CD4-positive, alpha-beta memory T cell (primary cell): ENCODE data around the gene BEND5. TPM values are rescaled to one million over a fixed set of nuclear protein-coding genes. Genes with fewer than 3 reads are reported as not detected.

Experiments
- CTCF ChIA-PET: fragments of 350-600 bp; sonication (Branson Sonifier 250); formaldehyde crosslinking; loops from one replicate; lab custom pipeline; 2021; ENCODE audit warnings: inconsistent platforms; ENCODE audit not compliant: partially characterized antibody; lab: Charles Lee
- POLR2A ChIA-PET: fragments of 350-600 bp; sonication (Branson Sonifier 250); formaldehyde crosslinking; loops from one replicate; lab custom pipeline; 2021; ENCODE audit not compliant: partially characterized antibody; lab: Charles Lee
- DNase-seq, 5 donors: peaks; one replicate each; pipeline versions ENCODE4 v3.0.0 to v3.0.0-alpha.2; 2020 to 2022; ENCODE audit warnings: mixed read lengths in 1 of 5
- H3K27ac ChIP-seq: one replicate; pipeline ENCODE4 v1.7.0; 2013; ENCODE audit warnings: low read depth, low read length
- H3K27me3 ChIP-seq: 2 replicates; pipeline ENCODE4 v1.7.0; 2013; ENCODE audit warnings: mild to moderate bottlenecking, low read length, moderate library complexity; ENCODE audit not compliant: insufficient read depth
- H3K36me3 ChIP-seq: 2 replicates; pipeline ENCODE4 v1.7.0; 2013; ENCODE audit warnings: mild to moderate bottlenecking, low read length, moderate library complexity; ENCODE audit not compliant: insufficient read depth
- H3K4me1 ChIP-seq: 2 replicates; pipeline ENCODE4 v1.7.0; 2013; ENCODE audit warnings: mild to moderate bottlenecking, low read length, moderate library complexity; ENCODE audit not compliant: insufficient read depth
- H3K4me3 ChIP-seq, 2 donors: one replicate each; pipeline ENCODE4 v1.7.0; 2013; ENCODE audit warnings: low read length in 2 of 2, mild to moderate bottlenecking in 1 of 2
- H3K9me3 ChIP-seq, 2 donors: one replicate each; pipeline ENCODE4 v1.7.0; 2013; ENCODE audit warnings: low read length in 2 of 2, control low read depth in 1 of 2; ENCODE audit not compliant: control insufficient read depth in 1 of 2
- H3K27ac Mint-ChIP-seq, 7 donors: one replicate each; pipeline ENCODE4 v1.8.0; 2020 to 2021; ENCODE audit warnings: mixed read lengths in 7 of 7, mild to moderate bottlenecking in 6 of 7, inconsistent platforms in 3 of 7, moderate library complexity in 3 of 7
- H3K27me3 Mint-ChIP-seq, 2 donors: one replicate each; pipeline ENCODE4 v1.8.0; 2020 to 2021; ENCODE audit warnings: mixed read lengths in 2 of 2
- H3K36me3 Mint-ChIP-seq, 2 donors: one replicate each; pipeline ENCODE4 v1.8.0; 2020 to 2021; ENCODE audit warnings: mixed read lengths in 2 of 2, inconsistent platforms in 1 of 2, mild to moderate bottlenecking in 1 of 2
- H3K4me1 Mint-ChIP-seq, 4 donors: one replicate each; pipeline ENCODE4 v1.8.0; 2020 to 2021; ENCODE audit warnings: mixed read lengths in 4 of 4, mild to moderate bottlenecking in 1 of 4
- H3K4me3 Mint-ChIP-seq, 8 donors: one replicate each; pipeline ENCODE4 v1.8.0; 2020 to 2021; ENCODE audit warnings: mixed read lengths in 8 of 8, mild to moderate bottlenecking in 7 of 8, moderate library complexity in 6 of 8, inconsistent platforms in 3 of 8
- H3K9me3 Mint-ChIP-seq, 8 donors: one replicate each; pipeline ENCODE4 v1.8.0; 2020 to 2021; ENCODE audit warnings: mixed read lengths in 8 of 8, mild to moderate bottlenecking in 5 of 8, inconsistent platforms in 3 of 8, moderate library complexity in 1 of 8
- intact Hi-C: fragments of 100-400 bp; cut with micrococcal nuclease; formaldehyde crosslinking; loops from one replicate; pipeline ENCODE4 v1.15.1; 2023
- polyA plus RNA-seq, 2 donors: library from polyadenylated mRNA; unstranded; fragments of 300-500 nt; fragmentation: Illumina TruSeq; gene quantifications; one replicate each; pipeline ENCODE4 v1.2.3, GENCODE V29; 2021
- total RNA-seq, 2 experiments: library from RNA; stranded (reverse); gene quantifications; one replicate each; pipeline ENCODE4 v1.2.3, GENCODE V29; 2021

Gene BEND5
- total and polyA plus RNA-seq, 4 experiments from 2014 or later: 0.18 to 1.7 (median 0.85) TPM

- no peak overlapping the region for H3K4me3 Mint-ChIP-seq
- no peak overlapping the region for H3K27ac Mint-ChIP-seq
- H3K9me3 Mint-ChIP-seq: peaks cover 0 to 4% (median 0%) of the 10 kb centered on the region in 8 donors
- H3K27me3 Mint-ChIP-seq: peaks cover 1 to 6% of the 10 kb centered on the region in 2 donors
- POLR2A ChIA-PET: no interaction called here
- Histone ChIP-seq H3K4me1 (no peaks in the 10 kb centered on the region), H3K27ac (no peak overlapping the region), H3K4me3 (no peak overlapping the region), H3K9me3 (no peaks in the 10 kb centered on the region), H3K36me3 (no peaks in the 10 kb centered on the region), H3K27me3 (no peaks in the 10 kb centered on the region)
- CTCF ChIA-PET: no interaction called here
- H3K36me3 Mint-ChIP-seq: no peaks in the 10 kb centered on the region
- no peaks in the 10 kb centered on the region for H3K4me1 Mint-ChIP-seq
- DNase-seq: no peak
- intact Hi-C loops: no loop called here
Observed at GRCh38 chr1:48785869-48786268, 9.2 kb upstream of the BEND5 start.

- Mint-ChIP-seq H3K4me1 (no peaks in the 10 kb centered on the region), H3K4me3 (no peak overlapping the region), H3K27ac (no peak overlapping the region), H3K27me3 (peaks cover 0 to 8% of the 10 kb centered on the region in 2 donors), H3K36me3 (no peaks in the 10 kb centered on the region), H3K9me3 (peaks cover 0 to 4% (median 0%) of the 10 kb centered on the region in 8 donors)
- CTCF ChIA-PET: no interaction called here
- no peaks in the 10 kb centered on the region for H3K9me3 ChIP-seq
- POLR2A ChIA-PET: no interaction called here
- H3K27me3 ChIP-seq: no peaks in the 10 kb centered on the region
- no peaks in the 10 kb centered on the region for H3K4me1 ChIP-seq
- H3K4me3 ChIP-seq: no peak overlapping the region
- intact Hi-C loops: no loop called here
- no peaks in the 10 kb centered on the region for H3K36me3 ChIP-seq
- no peak overlapping the region for H3K27ac ChIP-seq
- DNase-seq: no peak
Observed at GRCh38 chr1:48784301-48784700, 7.6 kb upstream of the BEND5 start.

GRCh38 chr1:48777219-48777895, 666 bp upstream of the BEND5 start:
- H3K27ac ChIP-seq: no peak overlapping the region
- H3K27me3 ChIP-seq: no peaks in the 10 kb centered on the region
- no peaks in the 10 kb centered on the region for H3K36me3 ChIP-seq
- peak overlapping the region; percentile 69 to 83 (median 78) for H3K4me3 Mint-ChIP-seq
- peak overlapping the region in 2 of 7 donors; percentile 34 to 73 for H3K27ac Mint-ChIP-seq
- ChIA-PET CTCF (no interaction called here), POLR2A (no interaction called here)
- H3K36me3 Mint-ChIP-seq: peaks cover 0 to 4% of the 10 kb centered on the region in 2 donors
- H3K4me1 ChIP-seq: no peaks in the 10 kb centered on the region
- no peak overlapping the region for H3K4me3 ChIP-seq
- H3K27me3 Mint-ChIP-seq: peaks cover 16 to 20% of the 10 kb centered on the region in 2 donors
- H3K4me1 Mint-ChIP-seq: peaks cover 5 to 24% (median 12%) of the 10 kb centered on the region in 4 donors
- peak in 1 of 5 donors; percentile 11 for DNase-seq
- no peaks in the 10 kb centered on the region for H3K9me3 ChIP-seq
- peaks cover 0 to 4% (median under 1%) of the 10 kb centered on the region in 8 donors for H3K9me3 Mint-ChIP-seq
- intact Hi-C loops: no loop called here

GRCh38 chr1:48775831-48776392, 779 bp downstream of the BEND5 start:
- Histone ChIP-seq H3K36me3 (no peaks in the 10 kb centered on the region), H3K9me3 (no peaks in the 10 kb centered on the region), H3K4me3 (no peak overlapping the region), H3K4me1 (no peaks in the 10 kb centered on the region), H3K27ac (no peak overlapping the region), H3K27me3 (no peaks in the 10 kb centered on the region)
- H3K27ac Mint-ChIP-seq: peak overlapping the region in 6 of 7 donors; percentile 4 to 90 (median 70)
- intact Hi-C loops: no loop called here
- POLR2A ChIA-PET: no interaction called here
- H3K4me3 Mint-ChIP-seq: peak overlapping the region; percentile 73 to 89 (median 84)
- peaks cover 0 to 4% (median 1%) of the 10 kb centered on the region in 8 donors for H3K9me3 Mint-ChIP-seq
- CTCF ChIA-PET: no interaction called here
- H3K36me3 Mint-ChIP-seq: peaks cover 0 to 4% of the 10 kb centered on the region in 2 donors
- peaks cover 12 to 20% of the 10 kb centered on the region in 2 donors for H3K27me3 Mint-ChIP-seq
- peaks cover 5 to 24% (median 12%) of the 10 kb centered on the region in 4 donors for H3K4me1 Mint-ChIP-seq
- peak in 1 of 5 donors; percentile 13 for DNase-seq

GRCh38 chr1:48773133-48773532, 3.6 kb downstream of the BEND5 start:
- H3K27ac ChIP-seq: no peak overlapping the region
- H3K27me3 ChIP-seq: no peaks in the 10 kb centered on the region
- DNase-seq: no peak
- intact Hi-C loops: no loop called here
- H3K4me1 ChIP-seq: no peaks in the 10 kb centered on the region
- H3K4me3 ChIP-seq: no peak overlapping the region
- ChIA-PET POLR2A (no interaction called here), CTCF (no interaction called here)
- H3K27me3 Mint-ChIP-seq: peaks cover 9 to 20% of the 10 kb centered on the region in 2 donors
- no peaks in the 10 kb centered on the region for H3K36me3 ChIP-seq
- no peak overlapping the region for H3K27ac Mint-ChIP-seq
- H3K36me3 Mint-ChIP-seq: peaks cover 0 to 4% of the 10 kb centered on the region in 2 donors
- H3K4me3 Mint-ChIP-seq: no peak overlapping the region
- no peaks in the 10 kb centered on the region for H3K9me3 ChIP-seq
- peaks cover 6 to 23% (median 12%) of the 10 kb centered on the region in 4 donors for H3K4me1 Mint-ChIP-seq
- peaks cover 0 to 4% (median 1%) of the 10 kb centered on the region in 8 donors for H3K9me3 Mint-ChIP-seq

GRCh38 chr1:48772211-48772610, 4.5 kb downstream of the BEND5 start:
- CTCF ChIA-PET: no interaction called here
- Mint-ChIP-seq H3K27me3 (peaks cover 4 to 14% of the 10 kb centered on the region in 2 donors), H3K27ac (no peak overlapping the region), H3K4me1 (peaks cover 5 to 14% (median 11%) of the 10 kb centered on the region in 4 donors), H3K36me3 (peaks cover 0 to 4% of the 10 kb centered on the region in 2 donors), H3K9me3 (peaks cover 0 to 4% (median 1%) of the 10 kb centered on the region in 8 donors), H3K4me3 (no peak overlapping the region)
- no peaks in the 10 kb centered on the region for H3K27me3 ChIP-seq
- H3K36me3 ChIP-seq: no peaks in the 10 kb centered on the region
- intact Hi-C loops: no loop called here
- no peaks in the 10 kb centered on the region for H3K4me1 ChIP-seq
- no peak overlapping the region for H3K4me3 ChIP-seq
- no peaks in the 10 kb centered on the region for H3K9me3 ChIP-seq
- no peak for DNase-seq
- POLR2A ChIA-PET: no interaction called here
- H3K27ac ChIP-seq: no peak overlapping the region

- no peak for DNase-seq
- CTCF ChIA-PET: no interaction called here
- peaks cover 0 to 4% of the 10 kb centered on the region in 2 donors for H3K36me3 Mint-ChIP-seq
- intact Hi-C loops: no loop called here
- POLR2A ChIA-PET: no interaction called here
- Histone ChIP-seq H3K4me3 (no peak overlapping the region), H3K9me3 (no peaks in the 10 kb centered on the region), H3K4me1 (no peaks in the 10 kb centered on the region), H3K27me3 (no peaks in the 10 kb centered on the region), H3K27ac (no peak overlapping the region), H3K36me3 (no peaks in the 10 kb centered on the region)
- peaks cover 0 to 4% (median 1%) of the 10 kb centered on the region in 8 donors for H3K9me3 Mint-ChIP-seq
- H3K27ac Mint-ChIP-seq: no peak overlapping the region
- H3K4me1 Mint-ChIP-seq: peaks cover 5 to 14% (median 8%) of the 10 kb centered on the region in 4 donors
- peaks cover 4 to 14% of the 10 kb centered on the region in 2 donors for H3K27me3 Mint-ChIP-seq
- no peak overlapping the region for H3K4me3 Mint-ChIP-seq
Observed at GRCh38 chr1:48771561-48771960, 5.1 kb downstream of the BEND5 start.
